Transverse colon (tissue), 4 donors: ENCODE data around the gene JAKMIP1.

Experiments used
- CTCF ChIP-seq, 5 experiments: fragments of 200-600 bp in 3 of 5; fragments of 450-650 bp in 2 of 5; sonication (generic) in 3 of 5; IDR thresholded peaks; 1 replicate in 2 of 5; 2 replicates in 3 of 5; pipeline ENCODE4 v1.5.1; 2016 to 2017; ENCODE audit warnings: antibody characterized with exemption in 5 of 5, inconsistent platforms in 3 of 5, mild to moderate bottlenecking in 2 of 5, moderate library complexity in 1 of 5
- EP300 ChIP-seq: sonication (generic); formaldehyde crosslinking; IDR thresholded peaks from one replicate; pipeline ENCODE4 v1.6.1; 2017; ENCODE audit warnings: antibody characterized with exemption, low read depth
- POLR2A ChIP-seq: fragments of 450-650 bp; IDR thresholded peaks from one replicate; pipeline ENCODE4 v1.6.1; 2016; ENCODE audit warnings: antibody characterized with exemption, mild to moderate bottlenecking, moderate library complexity
- POLR2AphosphoS5 ChIP-seq, 3 donors: sonication (generic); formaldehyde crosslinking; IDR thresholded peaks; one replicate each; pipeline ENCODE4 v1.6.1; 2016; ENCODE audit warnings: antibody characterized with exemption in 3 of 3

DNA sequence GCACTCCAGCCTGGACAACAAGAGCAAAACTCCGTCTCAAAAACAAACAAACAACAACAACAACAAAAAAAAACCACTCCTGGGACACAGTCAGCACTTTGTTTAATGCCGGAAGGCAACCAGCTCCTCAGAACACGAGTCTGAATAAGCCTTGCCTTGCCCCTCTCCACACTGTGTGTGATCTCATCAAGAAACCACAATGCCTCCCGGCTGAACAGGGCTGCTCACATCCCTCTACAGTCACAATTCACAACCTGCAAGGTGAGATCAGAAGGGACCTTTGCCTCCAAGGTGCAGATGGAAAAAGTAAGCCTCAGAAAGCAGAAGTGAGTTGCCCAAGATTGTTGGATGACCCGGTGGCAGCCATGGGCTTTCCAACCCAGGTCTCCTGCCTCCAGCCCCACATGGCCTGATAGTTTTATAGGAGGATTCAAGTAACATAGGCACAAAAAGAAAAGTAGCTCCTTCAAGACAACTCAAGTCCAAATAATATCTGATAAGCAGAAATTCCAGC lies 80.8 kb downstream of the JAKMIP1 start:
- no peak for TF ChIP-seq POLR2AphosphoS5 (IDR thresholded peaks at IDR 0.05)
- TF ChIP-seq POLR2A: no peak
- TF ChIP-seq CTCF (IDR thresholded peaks at IDR 0.05): no peak
- TF ChIP-seq EP300: no peak
